ENCODE results near the gene PTPN9.

The PTPN9 gene

DNA sequence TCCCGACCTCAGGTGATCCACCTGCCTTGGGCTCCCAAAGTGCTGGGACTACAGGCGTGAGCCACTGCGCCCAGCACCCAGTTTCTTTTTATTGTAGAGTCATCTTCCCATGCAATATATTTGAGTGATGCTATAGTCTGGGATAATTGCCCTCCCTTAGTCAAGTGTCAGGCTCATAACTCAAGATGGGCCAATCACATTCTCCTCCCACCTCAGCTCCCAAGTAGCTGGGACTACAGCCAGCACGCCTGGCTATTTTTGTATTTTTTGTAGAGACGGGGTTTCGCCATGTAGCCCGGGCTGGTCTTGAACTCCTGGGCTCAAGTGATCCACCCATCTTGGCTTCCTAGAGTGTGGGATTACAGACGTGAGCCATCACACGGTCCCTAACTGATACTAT is 15.2 kb upstream of the PTPN9 start:
- TF ChIP-seq TCF12 (IDR thresholded peaks at IDR 0.05; ENCODE audit: low read depth) = no peak
- TF ChIP-seq FOXM1 (IDR thresholded peaks at IDR 0.05; ENCODE audit: borderline replicate concordance, low read depth) = no peak

- TF ChIP-seq CREB1 (IDR thresholded peaks at IDR 0.05; ENCODE audit: low read depth) = no peak
- no peak for TF ChIP-seq YY1 (IDR thresholded peaks at IDR 0.05; ENCODE audit: low read depth)
- TF ChIP-seq TAF1 (IDR thresholded peaks at IDR 0.05; ENCODE audit: low read depth) = no peak
- TF ChIP-seq EP300 (IDR thresholded peaks at IDR 0.05; ENCODE audit: borderline replicate concordance) = no peak
- no peak for TF ChIP-seq USF1 (IDR thresholded peaks at IDR 0.05)
- no peak for TF ChIP-seq ZBTB7A (IDR thresholded peaks at IDR 0.05; ENCODE audit: low read depth)
- TF ChIP-seq EGR1 (IDR thresholded peaks at IDR 0.05) = no peak
- TF ChIP-seq TEAD4 (IDR thresholded peaks at IDR 0.05) = no peak
- TF ChIP-seq REST (IDR thresholded peaks at IDR 0.05; ENCODE audit: low read depth) = no peak
- no peak for TF ChIP-seq CEBPB (IDR thresholded peaks at IDR 0.05)
- no peak for TF ChIP-seq RAD21 (IDR thresholded peaks at IDR 0.05; ENCODE audit: low read depth)
- no peak for TF ChIP-seq FOXM1 (IDR thresholded peaks at IDR 0.05; ENCODE audit: borderline replicate concordance, low read depth)
- no peak for TF ChIP-seq NFIC (IDR thresholded peaks at IDR 0.05)
- no peak for TF ChIP-seq TCF12 (IDR thresholded peaks at IDR 0.05; ENCODE audit: low read depth)
- TF ChIP-seq MAX (IDR thresholded peaks at IDR 0.05) = no peak
Observed at GRCh38 chr15:75591655-75592364, 12.7 kb upstream of the PTPN9 start.

- TF ChIP-seq MAX (IDR thresholded peaks at IDR 0.05) (no peak), YY1 (IDR thresholded peaks at IDR 0.05; ENCODE audit: low read depth) (no peak), ZBTB7A (IDR thresholded peaks at IDR 0.05; ENCODE audit: low read depth) (no peak), EP300 (IDR thresholded peaks at IDR 0.05; ENCODE audit: borderline replicate concordance) (no peak), REST (IDR thresholded peaks at IDR 0.05; ENCODE audit: low read depth) (no peak), TAF1 (IDR thresholded peaks at IDR 0.05; ENCODE audit: low read depth) (no peak), TEAD4 (IDR thresholded peaks at IDR 0.05) (no peak), CEBPB (IDR thresholded peaks at IDR 0.05) (no peak), CREB1 (IDR thresholded peaks at IDR 0.05; ENCODE audit: low read depth) (no peak), TCF12 (IDR thresholded peaks at IDR 0.05; ENCODE audit: low read depth) (no peak), FOXM1 (IDR thresholded peaks at IDR 0.05; ENCODE audit: borderline replicate concordance, low read depth) (no peak), USF1 (IDR thresholded peaks at IDR 0.05) (no peak), RAD21 (IDR thresholded peaks at IDR 0.05; ENCODE audit: low read depth) (no peak), EGR1 (IDR thresholded peaks at IDR 0.05) (no peak), NFIC (IDR thresholded peaks at IDR 0.05) (no peak)
Observed at GRCh38 chr15:75590239-75590638, 11.1 kb upstream of the PTPN9 start.

GRCh38 chr15:75589071-75589470 is 10.0 kb upstream of the PTPN9 start:
- TF ChIP-seq EGR1 (IDR thresholded peaks at IDR 0.05) (no peak), TEAD4 (IDR thresholded peaks at IDR 0.05) (no peak), NFIC (IDR thresholded peaks at IDR 0.05) (no peak), RAD21 (IDR thresholded peaks at IDR 0.05; ENCODE audit: low read depth) (no peak), TAF1 (IDR thresholded peaks at IDR 0.05; ENCODE audit: low read depth) (no peak), ZBTB7A (IDR thresholded peaks at IDR 0.05; ENCODE audit: low read depth) (no peak), YY1 (IDR thresholded peaks at IDR 0.05; ENCODE audit: low read depth) (no peak), CREB1 (IDR thresholded peaks at IDR 0.05; ENCODE audit: low read depth) (no peak), USF1 (IDR thresholded peaks at IDR 0.05) (no peak), REST (IDR thresholded peaks at IDR 0.05; ENCODE audit: low read depth) (no peak)
